OCI-LY1 (cell line): Measurements from ENCODE around the gene DAP.

Experiments
- H2AFZ ChIP-seq: fragments of 200-600 bp; sonication (generic), shearing (Covaris generic); 2 replicates; pipeline ENCODE4 v1.6.0; 2014; ENCODE audit warnings: antibody characterized with exemption, mild to moderate bottlenecking, low read length
- H3F3A ChIP-seq: fragments of 200-600 bp; sonication (generic), shearing (Covaris generic); 2 replicates; pipeline ENCODE4 v1.6.0; 2014; ENCODE audit warnings: mild to moderate bottlenecking, antibody characterized with exemption, low read length, moderate library complexity; ENCODE audit not compliant: insufficient read depth
- H3K27ac ChIP-seq: fragments of 200-600 bp; sonication (generic); 2 replicates; pipeline ENCODE4 v1.5.1; 2014; ENCODE audit warnings: low read length, mixed run types, mild to moderate bottlenecking, low read depth; ENCODE audit not compliant: poor library complexity, severe bottlenecking
- H3K27me3 ChIP-seq: fragments of 200-600 bp; sonication (generic); 2 replicates; pipeline ENCODE4 v1.6.0; 2014; ENCODE audit warnings: antibody characterized with exemption, mild to moderate bottlenecking, low read length, moderate library complexity; ENCODE audit not compliant: insufficient read depth
- H3K36me3 ChIP-seq: fragments of 200-600 bp; sonication (generic); 2 replicates; pipeline ENCODE4 v1.6.1; 2014; ENCODE audit warnings: mild to moderate bottlenecking, antibody characterized with exemption, low read length, moderate library complexity, mixed read lengths; ENCODE audit not compliant: insufficient read depth
- H3K4me1 ChIP-seq: fragments of 200-600 bp; sonication (generic); 2 replicates; pipeline ENCODE4 v1.5.1; 2014; ENCODE audit warnings: mild to moderate bottlenecking, low read length, moderate library complexity; ENCODE audit not compliant: insufficient read depth, severe bottlenecking
- H3K4me2 ChIP-seq: fragments of 200-600 bp; sonication (generic), shearing (Covaris generic); 2 replicates; pipeline ENCODE4 v1.6.1; 2014; ENCODE audit warnings: low read length
- H3K4me3 ChIP-seq: fragments of 200-600 bp; sonication (generic); 2 replicates; pipeline ENCODE4 v1.5.1; 2014; ENCODE audit warnings: low read length, low read depth, mild to moderate bottlenecking, mixed read lengths; ENCODE audit not compliant: poor library complexity, severe bottlenecking
- H3K79me2 ChIP-seq: fragments of 200-600 bp; shearing (Covaris generic); 2 replicates; pipeline ENCODE4 v1.6.1; 2016; ENCODE audit warnings: mixed run types, low read length, mixed read lengths; ENCODE audit not compliant: insufficient read depth
- H3K9ac ChIP-seq: fragments of 200-600 bp; sonication (generic), shearing (Covaris generic); 2 replicates; pipeline ENCODE4 v1.6.1; 2014; ENCODE audit warnings: mild to moderate bottlenecking, low read length, mixed read lengths
- H3K9me2 ChIP-seq: fragments of 200-600 bp; sonication (generic), shearing (Covaris generic); 2 replicates; pipeline ENCODE4 v1.6.1; 2014; ENCODE audit warnings: low read depth, mild to moderate bottlenecking, low read length, mixed read lengths
- H3K9me3 ChIP-seq: fragments of 200-600 bp; shearing (Covaris generic); 2 replicates; pipeline ENCODE4 v1.6.1; 2014; ENCODE audit warnings: low read length, mixed read lengths
- H4K20me1 ChIP-seq: fragments of 200-600 bp; sonication (generic), shearing (Covaris generic); 2 replicates; pipeline ENCODE4 v1.6.0; 2016; ENCODE audit warnings: mild to moderate bottlenecking, low read length; ENCODE audit not compliant: insufficient read depth
- CTCF ChIP-seq: fragments of 200-600 bp; sonication (generic), shearing (Covaris generic); IDR thresholded peaks from 2 replicates; pipeline ENCODE4 v1.5.1; 2017; ENCODE audit warnings: mild to moderate bottlenecking, antibody characterized with exemption, low read length, moderate library complexity, mixed read lengths
- EZH2 ChIP-seq: fragments of 200-600 bp; sonication (generic), shearing (Covaris generic); IDR thresholded peaks from 2 replicates; pipeline ENCODE4 v1.8.0; 2017; ENCODE audit warnings: borderline replicate concordance, mixed run types, mild to moderate bottlenecking, antibody characterized with exemption, low read length, moderate library complexity, mixed read lengths

Gene DAP

GRCh38 chr5:10658265-10658664 lies 102.8 kb downstream of the DAP start:
- no peak overlapping the region for H3K4me2 ChIP-seq
- no peak for TF ChIP-seq CTCF
- no peak for TF ChIP-seq EZH2
- no peaks in the 10 kb centered on the region for H3F3A ChIP-seq
- H4K20me1 ChIP-seq, result no peaks in the 10 kb centered on the region
- H3K4me3 ChIP-seq, result no peak overlapping the region
- H3K36me3 ChIP-seq, result no peaks in the 10 kb centered on the region
- H3K27me3 ChIP-seq, result peaks cover 5% of the 10 kb centered on the region; the same call in 1 of the 2 replicates
- H2AFZ ChIP-seq, result no peak overlapping the region
- H3K79me2 ChIP-seq, result no peaks in the 10 kb centered on the region
- no peaks in the 10 kb centered on the region for H3K4me1 ChIP-seq
- no peaks in the 10 kb centered on the region for H3K9me3 ChIP-seq
- H3K27ac ChIP-seq, result no peak overlapping the region
- no peak overlapping the region for H3K9ac ChIP-seq
- H3K9me2 ChIP-seq, result no peaks in the 10 kb centered on the region

- Histone ChIP-seq H3K9me3 (no peaks in the 10 kb centered on the region), H2AFZ (no peak overlapping the region), H3K4me1 (no peaks in the 10 kb centered on the region), H4K20me1 (no peaks in the 10 kb centered on the region), H3K79me2 (no peaks in the 10 kb centered on the region), H3F3A (no peaks in the 10 kb centered on the region), H3K9ac (no peak overlapping the region), H3K9me2 (no peaks in the 10 kb centered on the region), H3K27me3 (peaks cover 5% of the 10 kb centered on the region; the same call in 1 of the 2 replicates), H3K4me2 (no peak overlapping the region), H3K27ac (no peak overlapping the region), H3K4me3 (no peak overlapping the region), H3K36me3 (no peaks in the 10 kb centered on the region)
- TF ChIP-seq CTCF (no peak), EZH2 (no peak)
These were observed 104.8 kb downstream of the DAP start for GRCh38 chr5:10655972-10656830.

GRCh38 chr5:10655161-10655971 lies 105.7 kb downstream of the DAP start:
- peaks cover 5% of the 10 kb centered on the region; the same call in 1 of the 2 replicates for H3K27me3 ChIP-seq
- no peaks in the 10 kb centered on the region for H3F3A ChIP-seq
- H3K4me2 ChIP-seq, result no peak overlapping the region
- no peaks in the 10 kb centered on the region for H3K9me3 ChIP-seq
- no peak overlapping the region for H3K9ac ChIP-seq
- H3K9me2 ChIP-seq, result no peaks in the 10 kb centered on the region
- no peak overlapping the region for H3K27ac ChIP-seq
- no peak overlapping the region for H3K4me3 ChIP-seq
- TF ChIP-seq EZH2, result no peak
- TF ChIP-seq CTCF, result no peak
- H3K79me2 ChIP-seq, result no peaks in the 10 kb centered on the region
- no peaks in the 10 kb centered on the region for H4K20me1 ChIP-seq
- H3K36me3 ChIP-seq, result no peaks in the 10 kb centered on the region
- H3K4me1 ChIP-seq, result no peaks in the 10 kb centered on the region
- H2AFZ ChIP-seq, result no peak overlapping the region
